Ascending aorta (tissue), 2 donors: ENCODE results near the gene RANBP3. TPM values are rescaled to one million over a fixed set of nuclear protein-coding genes. Genes with fewer than 3 reads are reported as not detected.
A peak's percentile ranks its signal among the peaks of the same experiment; 100 is the strongest.

Experiments
- DNase-seq, 2 donors: peaks; one replicate each; pipeline ENCODE4 v3.0.0-alpha.2; 2019; ENCODE audit warnings: low spot score in 2 of 2
- H3K27ac ChIP-seq, 2 donors: fragments of 200-600 bp; sonication (generic); one replicate each; pipeline ENCODE4 v1.5.1; 2016 to 2017; ENCODE audit warnings: mild to moderate bottlenecking in 1 of 2
- H3K27me3 ChIP-seq: fragments of 200-600 bp; sonication (generic); one replicate; pipeline ENCODE4 v1.5.1; 2017
- H3K36me3 ChIP-seq, 2 donors: fragments of 200-600 bp; sonication (generic); one replicate each; pipeline ENCODE4 v1.5.1; 2016
- H3K4me1 ChIP-seq, 2 donors: fragments of 200-600 bp; sonication (generic); one replicate each; pipeline ENCODE4 v1.5.1; 2016 to 2017; ENCODE audit warnings: mild to moderate bottlenecking in 1 of 2
- H3K4me3 ChIP-seq, 2 donors: fragments of 200-600 bp; sonication (generic); one replicate each; pipeline ENCODE4 v1.5.1; 2016 to 2017; ENCODE audit warnings: mild to moderate bottlenecking in 1 of 2
- H3K9me3 ChIP-seq, 2 donors: fragments of 200-600 bp; sonication (generic); one replicate each; pipeline ENCODE4 v1.5.1; 2016
- intact Hi-C: fragments of 100-400 bp; cut with DNase I; formaldehyde crosslinking; loops from one replicate; pipeline ENCODE4 v1.15.1; 2023
- total RNA-seq: library from RNA; depleted of rRNA; stranded (reverse); fragments of >200 nt; gene quantifications from one replicate; pipeline ENCODE4 v1.1.0, GENCODE V29; 2016
- TF ChIP-seq, protein P1 (sequence below), 3 experiments: fragments of 200-600 bp in 2 of 3; fragments of 450-650 bp in 1 of 3; sonication (generic) in 2 of 3; IDR thresholded peaks; one replicate each; pipeline ENCODE4 v1.5.1; 2016 to 2019; ENCODE audit warnings: antibody characterized with exemption in 3 of 3, mild to moderate bottlenecking in 1 of 3, moderate library complexity in 1 of 3

RANBP3 gene
- total RNA-seq, 1 donor from 2014 or later, result 48.0 TPM

DNA sequence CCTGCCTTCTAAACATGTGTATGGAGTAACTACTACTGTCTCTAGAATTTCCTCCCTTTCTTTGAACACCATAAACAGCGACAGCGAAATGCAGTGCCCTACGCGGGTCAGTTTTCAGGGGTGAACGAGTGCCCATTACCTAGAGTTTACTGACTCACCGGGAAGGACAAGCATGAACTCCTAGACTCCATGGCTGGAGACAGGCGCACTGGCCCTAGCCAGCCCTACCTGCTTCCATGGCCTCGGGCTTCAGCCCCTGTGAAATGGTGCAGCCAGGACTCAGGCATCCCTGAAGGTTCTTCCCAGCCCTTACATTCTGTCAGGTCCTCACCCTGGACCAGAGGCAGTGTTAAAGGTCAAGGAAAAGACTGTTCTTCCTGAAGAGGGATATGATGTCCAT, 8.5 kb downstream of the RANBP3 start:
- Histone ChIP-seq H3K4me1 (peaks cover 0 to 12% of the 10 kb centered on the region in 2 donors), H3K9me3 (no peaks in the 10 kb centered on the region), H3K27ac (no peak overlapping the region), H3K36me3 (peaks cover 0 to 8% of the 10 kb centered on the region in 2 donors), H3K27me3 (no peaks in the 10 kb centered on the region), H3K4me3 (no peak overlapping the region)
- TF ChIP-seq, protein P1, sequence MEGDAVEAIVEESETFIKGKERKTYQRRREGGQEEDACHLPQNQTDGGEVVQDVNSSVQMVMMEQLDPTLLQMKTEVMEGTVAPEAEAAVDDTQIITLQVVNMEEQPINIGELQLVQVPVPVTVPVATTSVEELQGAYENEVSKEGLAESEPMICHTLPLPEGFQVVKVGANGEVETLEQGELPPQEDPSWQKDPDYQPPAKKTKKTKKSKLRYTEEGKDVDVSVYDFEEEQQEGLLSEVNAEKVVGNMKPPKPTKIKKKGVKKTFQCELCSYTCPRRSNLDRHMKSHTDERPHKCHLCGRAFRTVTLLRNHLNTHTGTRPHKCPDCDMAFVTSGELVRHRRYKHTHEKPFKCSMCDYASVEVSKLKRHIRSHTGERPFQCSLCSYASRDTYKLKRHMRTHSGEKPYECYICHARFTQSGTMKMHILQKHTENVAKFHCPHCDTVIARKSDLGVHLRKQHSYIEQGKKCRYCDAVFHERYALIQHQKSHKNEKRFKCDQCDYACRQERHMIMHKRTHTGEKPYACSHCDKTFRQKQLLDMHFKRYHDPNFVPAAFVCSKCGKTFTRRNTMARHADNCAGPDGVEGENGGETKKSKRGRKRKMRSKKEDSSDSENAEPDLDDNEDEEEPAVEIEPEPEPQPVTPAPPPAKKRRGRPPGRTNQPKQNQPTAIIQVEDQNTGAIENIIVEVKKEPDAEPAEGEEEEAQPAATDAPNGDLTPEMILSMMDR (IDR thresholded peaks at IDR 0.05), result no peak
- intact Hi-C loops, result no loop called here
- DNase-seq, result no peak

GRCh38 chr19:5968431-5969373, 9.2 kb downstream of the RANBP3 start:
- DNase-seq, result no peak
- Histone ChIP-seq H3K4me1 (peaks cover 0 to 11% of the 10 kb centered on the region in 2 donors), H3K36me3 (peaks cover 0 to 1% of the 10 kb centered on the region in 2 donors), H3K27me3 (no peaks in the 10 kb centered on the region), H3K9me3 (no peaks in the 10 kb centered on the region), H3K27ac (peak overlapping the region; percentile 29 to 48), H3K4me3 (peak overlapping the region in 1 of 2 donors; percentile 24)
- TF ChIP-seq, protein P1 (IDR thresholded peaks at IDR 0.05), result no peak
- intact Hi-C loops, result no loop called here

DNA sequence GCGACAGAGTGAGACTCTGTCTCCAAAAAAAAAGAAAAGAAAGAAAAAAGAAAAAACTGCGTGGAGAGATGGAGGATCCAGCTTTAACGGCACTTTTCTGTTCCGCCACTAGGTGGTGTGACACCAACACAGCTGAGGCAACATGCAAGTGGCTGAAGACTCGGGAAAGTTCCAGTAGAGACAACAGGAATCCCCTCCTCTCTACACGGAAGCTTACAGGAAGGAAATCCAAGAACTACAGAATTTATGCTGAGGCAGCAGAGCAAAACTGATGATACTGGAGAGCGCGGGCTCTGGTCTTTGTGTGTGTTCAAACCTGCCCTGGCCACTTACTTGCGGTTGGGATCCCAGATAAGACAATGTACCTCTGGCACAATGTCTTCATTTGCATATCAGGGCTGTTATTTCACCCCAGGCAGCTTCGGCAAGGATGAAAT, 9.9 kb downstream of the RANBP3 start:
- no peak for DNase-seq
- H3K4me1 ChIP-seq, result peaks cover 0 to 14% of the 10 kb centered on the region in 2 donors

GRCh38 chr19:5967571-5967970, 10.4 kb downstream of the RANBP3 start:
- H3K4me3 ChIP-seq, result no peak overlapping the region
- no peaks in the 10 kb centered on the region for H3K36me3 ChIP-seq
- H3K4me1 ChIP-seq, result peaks cover 0 to 17% of the 10 kb centered on the region in 2 donors
- H3K27ac ChIP-seq, result no peak overlapping the region
- no peaks in the 10 kb centered on the region for H3K9me3 ChIP-seq
- no peak for DNase-seq
- intact Hi-C loops, result no loop called here
- no peaks in the 10 kb centered on the region for H3K27me3 ChIP-seq
- TF ChIP-seq, protein P1 (IDR thresholded peaks at IDR 0.05), result no peak

More for the DNA sequence above, 9.9 kb downstream of the RANBP3 start:
- no peaks in the 10 kb centered on the region for H3K9me3 ChIP-seq
- no peaks in the 10 kb centered on the region for H3K36me3 ChIP-seq
- no peaks in the 10 kb centered on the region for H3K27me3 ChIP-seq
- H3K4me3 ChIP-seq, result peak overlapping the region in 1 of 2 donors; percentile 24
- TF ChIP-seq, protein P1 (IDR thresholded peaks at IDR 0.05), result peak; percentile 65 to 89 (median 87)
- peak overlapping the region in 1 of 2 donors; percentile 48 for H3K27ac ChIP-seq
- intact Hi-C loops, result no loop called here

- intact Hi-C loops, result no loop called here
- H3K4me1 ChIP-seq, result peaks cover 0 to 22% of the 10 kb centered on the region in 2 donors
- H3K4me3 ChIP-seq, result no peak overlapping the region
Observed at GRCh38 chr19:5966941-5967340, 11.0 kb downstream of the RANBP3 start.

More at GRCh38 chr19:5966941-5967340, 11.0 kb downstream of the RANBP3 start:
- Histone ChIP-seq H3K9me3 (no peaks in the 10 kb centered on the region), H3K27me3 (no peaks in the 10 kb centered on the region), H3K27ac (no peak overlapping the region), H3K36me3 (no peaks in the 10 kb centered on the region)
- TF ChIP-seq, protein P1 (IDR thresholded peaks at IDR 0.05), result no peak
- DNase-seq, result no peak
